NCI-H146 (cell line): Measurements from ENCODE around the gene CFAP100.

Experiments
- DNase-seq: peaks from one replicate; lab custom pipeline; 2025; lab: John Stamatoyannopoulos, UW

The CFAP100 gene

DNA sequence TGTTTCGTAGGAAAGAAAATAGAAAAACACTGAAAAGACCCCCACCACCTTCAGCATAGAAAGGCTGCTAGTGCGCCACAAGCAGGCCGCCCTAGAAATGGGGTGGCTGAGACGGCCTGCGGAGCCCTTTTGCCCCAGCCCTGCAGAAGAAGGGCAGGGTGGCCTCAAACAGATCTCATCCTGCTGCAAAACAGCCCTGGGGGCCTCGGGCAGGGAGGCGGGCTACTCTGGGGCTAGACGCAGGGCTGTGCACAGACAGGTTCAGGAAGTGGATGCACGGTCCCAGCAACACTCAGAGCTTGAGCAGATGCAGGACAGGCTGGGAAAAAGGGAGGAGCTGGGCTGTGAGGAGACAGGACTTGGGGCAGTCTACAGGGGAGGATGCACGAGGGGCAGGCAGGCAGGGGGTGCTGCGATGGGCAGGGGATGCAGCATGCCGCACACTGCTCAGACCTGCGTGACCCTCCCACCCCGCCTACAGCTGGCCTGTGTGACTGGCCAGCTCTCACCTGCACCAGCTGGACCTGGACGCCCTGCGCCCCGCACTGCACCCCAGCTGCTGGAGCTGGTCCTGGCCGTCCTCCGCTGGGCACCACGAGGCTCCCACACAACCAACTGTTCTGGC, 46.7 kb downstream of the CFAP100 start:
- DNase-seq, result no peak

DNA sequence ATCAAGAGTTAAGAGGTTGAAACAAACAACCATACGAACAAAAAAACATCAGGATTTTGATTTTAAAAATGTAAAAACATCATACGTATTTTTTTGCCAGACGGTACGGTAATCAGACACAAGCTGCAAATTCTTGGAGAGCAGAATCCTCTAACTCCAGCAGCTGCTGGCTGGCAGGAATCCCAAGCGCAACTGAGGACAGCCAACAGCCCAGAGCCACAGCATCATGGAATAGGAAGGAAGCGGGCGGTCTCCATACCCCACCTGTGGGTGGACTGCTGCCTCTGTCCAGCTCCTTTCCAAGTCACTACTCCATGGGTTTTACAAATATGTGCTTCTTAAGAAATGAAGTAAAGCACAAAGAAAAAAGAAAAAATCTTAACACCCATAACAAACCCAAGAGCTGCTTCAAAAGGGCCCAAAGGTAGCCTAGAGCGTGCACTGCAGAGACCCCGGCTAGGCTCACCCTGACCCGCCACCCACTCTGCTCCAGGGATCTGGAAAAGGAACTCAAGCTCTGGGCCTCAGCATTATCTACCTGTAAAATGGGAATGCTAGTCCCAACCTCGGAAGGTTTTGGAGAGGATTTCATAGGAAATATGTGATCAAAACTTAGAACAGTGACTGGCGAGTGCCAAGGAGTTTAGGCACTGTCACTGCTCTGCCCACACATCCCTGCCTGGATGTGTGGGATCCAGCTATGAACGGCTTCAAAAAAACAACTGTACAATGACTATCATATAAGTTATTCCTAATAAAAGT, 47.6 kb downstream of the CFAP100 start:
- DNase-seq, result no peak

DNA sequence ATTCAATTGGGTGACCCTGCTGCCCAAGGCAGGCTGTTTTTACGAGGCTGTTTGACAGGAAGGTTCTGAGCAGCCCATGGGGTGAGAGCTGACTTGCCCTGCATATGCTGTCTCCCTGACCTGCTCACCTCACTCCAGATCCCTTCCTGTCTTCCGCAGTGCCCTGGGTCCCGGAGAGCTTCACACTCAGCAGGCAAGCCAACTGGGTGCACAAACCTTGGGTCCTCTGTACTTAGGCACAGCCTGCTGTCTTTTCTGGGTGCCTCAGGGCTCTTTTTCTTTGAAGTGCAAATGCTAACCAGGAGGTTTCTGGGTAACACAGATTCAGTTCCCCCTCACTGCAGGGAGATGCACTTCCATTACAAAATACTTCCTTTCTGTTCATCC, 48.1 kb downstream of the CFAP100 start:
- no peak for DNase-seq

DNA sequence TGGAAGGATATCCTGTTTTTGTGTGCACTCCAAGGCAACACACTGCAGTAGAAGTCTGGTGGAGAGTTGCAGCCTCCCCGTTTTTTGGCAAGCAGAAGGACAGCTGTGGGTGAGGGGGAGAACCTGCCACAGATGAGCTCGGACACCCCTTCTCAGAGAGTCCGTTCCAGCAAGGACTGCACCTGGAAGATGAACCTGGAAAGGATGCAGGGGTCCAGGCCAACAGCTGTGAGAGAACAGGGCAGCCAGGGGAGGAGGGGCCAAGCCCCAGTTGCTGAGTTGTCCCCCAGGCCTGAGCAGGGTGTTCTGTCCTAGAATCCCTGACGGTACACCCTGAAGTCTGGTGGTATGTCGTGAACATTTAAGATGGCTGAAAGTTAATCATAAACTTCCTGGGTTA, 50.8 kb downstream of the CFAP100 start:
- DNase-seq, result no peak

DNA sequence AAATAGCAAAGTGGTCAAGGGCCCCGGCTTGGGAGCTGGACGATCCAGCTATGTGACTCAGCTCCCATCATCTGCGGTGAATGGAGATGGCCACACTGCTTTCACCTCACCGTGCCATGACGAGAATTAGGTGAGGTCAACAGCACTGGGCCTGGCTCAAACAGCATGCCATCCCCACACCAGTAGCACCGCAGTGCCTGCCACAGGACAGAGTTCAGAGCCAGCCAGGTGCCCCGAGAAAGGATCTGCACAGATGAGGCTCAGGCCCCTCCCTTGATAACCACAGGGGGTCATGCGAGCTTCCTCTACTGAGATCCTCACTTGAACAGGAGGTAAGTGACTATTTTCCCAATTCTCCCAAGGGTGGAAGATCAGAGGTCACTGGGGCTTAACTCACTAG, 51.6 kb downstream of the CFAP100 start:
- DNase-seq, result peak; percentile 14

DNA sequence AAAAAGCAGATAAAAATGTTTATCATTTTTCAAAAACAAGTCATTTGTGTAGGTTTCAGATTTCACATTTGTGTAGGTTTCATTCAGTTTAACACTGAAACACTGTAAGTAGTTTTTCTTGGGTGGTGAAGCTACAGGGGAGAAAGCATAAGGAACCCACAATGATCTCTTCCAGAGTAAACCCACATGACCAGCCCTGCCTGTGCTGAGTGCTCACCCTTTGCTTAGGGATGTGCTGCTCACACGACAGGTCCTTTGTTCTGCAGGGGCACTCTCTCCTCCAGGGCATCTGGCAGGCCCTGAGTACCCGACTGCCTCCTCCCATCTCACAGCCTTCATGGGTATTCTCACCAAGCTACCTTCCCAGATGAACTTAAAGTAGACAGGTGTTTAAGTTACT, 52.1 kb downstream of the CFAP100 start:
- peak; percentile 19 for DNase-seq

DNA sequence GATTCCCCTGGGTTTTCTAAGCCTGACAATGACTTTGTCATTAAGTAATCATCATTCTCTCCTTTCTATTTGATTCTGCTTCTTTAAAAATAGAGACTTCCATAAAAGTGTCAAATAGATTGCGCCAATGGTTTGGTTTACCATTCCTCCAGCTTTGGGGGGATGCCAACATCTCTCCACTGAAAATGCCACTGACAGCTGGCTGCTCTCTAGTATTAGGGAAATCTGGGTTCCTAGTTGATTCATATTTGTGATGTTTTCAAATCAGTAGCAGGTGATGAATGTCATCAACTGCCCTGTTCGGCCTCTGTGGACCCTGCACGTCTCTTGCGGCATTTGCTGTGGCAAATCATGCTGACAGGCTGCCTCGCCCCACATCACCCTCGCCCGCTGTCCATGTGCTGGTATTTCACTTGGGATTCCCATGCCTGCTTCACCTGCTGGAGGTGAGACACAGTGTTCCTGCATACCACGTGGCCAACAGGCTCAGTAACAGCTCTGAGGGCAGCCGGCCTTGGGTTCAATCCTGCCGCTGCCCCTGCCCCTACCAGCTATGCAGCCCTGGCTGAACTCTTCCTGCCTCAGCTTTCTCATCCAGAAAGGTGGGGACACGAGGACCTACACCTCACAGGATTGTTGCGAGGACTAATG, 52.9 kb downstream of the CFAP100 start:
- DNase-seq, result no peak

DNA sequence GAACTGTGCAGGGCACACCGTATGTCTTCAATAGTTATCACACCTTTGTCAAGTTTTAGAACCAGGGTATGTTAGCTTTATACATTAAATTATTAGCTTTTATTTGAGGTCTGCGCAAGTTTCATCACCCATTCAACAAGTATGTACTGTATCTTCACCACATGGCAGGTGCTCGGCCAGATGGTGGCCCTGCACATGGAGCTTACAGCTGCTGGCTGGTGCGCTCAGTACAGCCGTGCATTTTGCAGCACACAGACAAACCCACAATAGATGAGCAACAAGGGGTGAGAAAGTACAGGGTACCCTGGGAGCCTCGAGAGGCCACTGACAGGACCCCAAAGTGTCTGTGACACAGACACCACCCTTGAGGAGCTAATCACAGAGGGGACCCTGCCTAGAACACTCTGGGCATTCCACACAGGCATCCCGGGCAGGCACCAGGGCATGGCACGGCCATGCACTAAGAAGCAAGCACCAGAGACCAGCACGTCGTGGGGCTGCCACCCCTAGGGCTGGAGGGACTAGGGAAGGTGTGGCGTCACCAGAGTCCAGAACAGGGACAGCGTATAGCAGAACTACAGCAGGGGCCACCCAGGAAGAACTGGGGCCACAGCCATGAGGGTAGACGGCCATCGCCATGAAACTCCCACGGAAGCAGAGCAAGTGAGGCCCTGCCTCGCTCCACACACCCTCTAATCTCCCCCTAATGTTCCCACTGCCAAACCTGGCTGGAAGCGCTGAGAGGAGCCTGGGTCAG, 53.6 kb downstream of the CFAP100 start:
- no peak for DNase-seq

DNA sequence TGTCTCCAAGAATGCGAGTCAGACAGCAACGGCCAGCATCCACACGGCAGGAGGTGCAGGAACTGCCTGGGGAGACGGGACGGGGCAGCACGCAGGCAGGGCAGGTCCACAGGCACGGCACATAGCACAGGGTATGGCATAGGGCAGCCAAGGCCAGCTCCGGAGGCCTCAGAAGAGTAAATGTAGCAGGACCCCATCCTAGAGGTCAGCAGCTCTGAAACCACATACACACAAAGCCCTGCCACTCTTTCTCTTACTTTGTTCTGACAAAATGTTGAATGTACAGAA, 54.1 kb downstream of the CFAP100 start:
- no peak for DNase-seq

DNA sequence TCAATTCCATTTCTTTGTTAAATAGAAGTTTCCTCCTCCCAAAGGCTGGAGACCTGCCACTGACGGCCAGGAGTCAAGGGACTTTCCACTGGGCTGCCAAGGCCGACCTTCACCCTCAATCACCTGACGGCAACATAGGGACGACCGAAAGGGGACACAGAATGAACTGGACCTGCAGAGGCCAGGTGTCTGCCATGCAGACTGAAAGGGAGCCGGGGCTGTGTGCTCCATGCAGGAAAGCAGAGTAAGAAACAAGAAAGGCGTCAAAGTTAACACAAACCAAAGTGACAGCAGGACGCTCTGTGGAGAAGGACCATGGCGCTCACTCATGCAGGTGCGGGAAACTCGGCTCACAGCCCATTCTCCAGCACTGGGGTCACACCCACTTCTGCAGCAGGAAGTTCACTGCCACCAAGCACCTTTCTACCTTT, 54.9 kb downstream of the CFAP100 start:
- DNase-seq, result no peak

DNA sequence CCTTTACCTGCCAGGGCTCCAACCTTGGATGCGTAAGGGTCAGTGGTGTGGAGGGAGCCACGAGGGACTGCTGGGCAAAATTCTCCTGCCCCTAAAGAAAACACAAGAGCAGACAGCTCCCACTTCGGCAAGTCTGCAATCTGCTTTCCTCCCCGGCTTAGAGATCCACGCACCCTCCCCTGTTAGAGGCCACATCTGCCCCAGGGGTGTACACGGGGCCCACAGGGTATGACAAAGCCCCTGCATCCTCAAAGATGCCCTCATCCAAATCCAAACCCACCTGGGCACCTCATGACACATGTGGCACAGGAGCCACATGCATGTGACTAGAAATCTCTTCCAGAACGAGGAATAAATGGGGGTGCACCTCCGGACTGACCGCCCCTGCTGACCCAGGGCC, 55.5 kb downstream of the CFAP100 start:
- DNase-seq, result no peak

DNA sequence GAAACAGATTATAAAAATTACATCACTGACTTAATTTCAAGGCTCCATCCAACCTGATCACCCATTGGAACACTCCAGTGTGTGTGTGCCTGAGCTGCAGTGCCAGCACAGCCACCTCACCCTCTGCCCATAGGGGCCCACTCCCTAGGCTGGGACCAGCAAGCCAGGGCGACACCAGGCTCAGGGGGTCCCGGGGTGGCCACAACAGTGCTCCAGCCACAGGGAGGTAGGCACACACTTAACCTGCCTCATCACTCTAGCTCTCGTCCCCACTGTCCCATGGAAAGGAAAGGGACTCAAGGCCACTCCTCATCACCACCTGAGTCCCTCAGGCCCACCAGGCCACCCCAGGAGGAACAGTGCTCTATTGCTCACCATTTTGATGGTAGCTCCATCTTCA, 56.0 kb downstream of the CFAP100 start:
- DNase-seq, result no peak

DNA sequence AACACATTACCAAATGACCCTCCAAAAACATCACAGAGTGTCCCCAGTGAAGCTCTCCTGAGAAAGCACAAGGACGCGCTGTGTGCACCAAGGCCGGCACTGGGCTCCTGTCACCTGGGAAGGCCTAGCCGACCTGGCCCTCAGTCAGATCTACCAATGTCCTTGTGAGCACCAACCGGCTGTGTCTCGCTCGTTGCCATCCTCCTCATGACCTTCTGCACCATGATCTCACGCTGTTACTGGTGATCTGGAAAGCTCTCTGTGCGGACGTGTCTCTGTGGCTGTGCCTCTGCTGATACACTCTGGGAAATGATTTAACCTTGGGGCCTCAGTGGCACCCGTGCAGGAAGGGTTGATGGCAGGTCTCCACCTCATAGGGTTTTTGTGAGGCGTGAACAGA, 56.8 kb downstream of the CFAP100 start:
- no peak for DNase-seq

DNA sequence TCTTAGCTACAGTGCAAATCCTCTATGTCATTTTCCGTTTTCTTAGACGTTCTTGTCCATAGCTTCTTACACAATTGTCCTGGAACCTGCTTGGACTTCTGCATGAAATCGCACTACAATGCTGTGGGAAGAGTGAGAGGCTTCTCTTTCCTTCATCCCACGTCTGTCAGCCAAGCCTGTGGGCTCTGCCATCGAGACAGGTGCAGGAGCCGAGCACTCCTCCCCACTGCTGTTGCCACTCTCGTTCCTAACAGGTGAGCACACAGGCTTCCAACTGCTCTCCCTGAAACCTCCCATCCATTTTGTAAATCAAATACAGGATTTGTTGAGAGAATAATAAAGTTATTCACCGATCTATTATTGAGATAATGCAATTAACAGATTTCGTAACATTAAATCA, 57.5 kb downstream of the CFAP100 start:
- DNase-seq, result peak; percentile 34

DNA sequence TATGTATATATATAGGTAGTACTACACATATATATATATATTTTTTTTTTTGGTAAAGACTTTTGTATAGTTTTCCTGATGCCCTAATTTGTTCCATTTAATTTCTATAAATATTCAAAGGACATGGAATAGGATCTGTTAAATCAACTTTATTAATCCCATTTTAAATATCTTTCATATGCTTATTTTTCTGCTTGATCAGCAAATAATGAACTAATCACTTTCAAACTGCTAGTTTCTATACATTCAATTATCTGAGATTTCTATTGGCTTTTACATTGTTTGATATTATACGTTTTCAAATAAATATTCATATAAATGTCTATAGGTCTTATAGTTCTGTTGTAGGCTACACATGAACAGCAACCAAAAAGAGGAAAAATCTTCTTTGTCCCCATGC, 59.3 kb downstream of the CFAP100 start:
- DNase-seq, result no peak

DNA sequence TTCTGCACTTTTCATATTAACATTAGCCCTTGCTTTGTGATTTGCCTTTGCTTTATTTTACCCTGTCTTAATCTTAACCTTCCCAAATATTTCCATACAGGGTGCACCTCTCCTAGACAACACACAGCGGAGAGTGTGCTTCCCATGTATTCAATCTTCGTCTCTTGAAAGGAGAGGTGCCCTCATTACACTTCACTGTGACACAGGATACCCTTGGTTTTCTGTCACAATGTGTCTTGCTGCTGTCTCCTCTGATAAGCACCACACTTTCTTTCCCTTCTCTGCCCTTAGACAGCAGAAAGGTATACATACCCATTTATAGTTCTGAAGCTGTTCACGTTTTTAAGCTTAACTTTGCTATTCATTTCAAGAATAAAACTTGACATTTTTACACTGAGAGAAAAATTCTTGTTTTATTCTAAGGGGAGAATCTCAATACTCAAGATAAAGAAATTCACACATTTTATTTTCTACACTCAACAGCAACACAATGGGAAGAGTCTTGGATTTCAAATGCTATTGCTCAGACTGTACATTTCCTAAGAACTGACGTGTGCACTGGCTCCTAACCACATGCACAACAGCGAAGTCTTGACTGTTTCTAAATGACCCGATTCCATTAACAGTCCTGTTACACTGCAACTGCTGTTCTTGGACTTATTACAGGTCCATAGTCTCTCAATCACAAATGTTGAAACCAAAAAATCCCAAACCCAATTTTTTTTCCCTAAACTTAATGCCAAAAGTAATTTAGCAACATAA, 59.9 kb downstream of the CFAP100 start:
- DNase-seq, result no peak

DNA sequence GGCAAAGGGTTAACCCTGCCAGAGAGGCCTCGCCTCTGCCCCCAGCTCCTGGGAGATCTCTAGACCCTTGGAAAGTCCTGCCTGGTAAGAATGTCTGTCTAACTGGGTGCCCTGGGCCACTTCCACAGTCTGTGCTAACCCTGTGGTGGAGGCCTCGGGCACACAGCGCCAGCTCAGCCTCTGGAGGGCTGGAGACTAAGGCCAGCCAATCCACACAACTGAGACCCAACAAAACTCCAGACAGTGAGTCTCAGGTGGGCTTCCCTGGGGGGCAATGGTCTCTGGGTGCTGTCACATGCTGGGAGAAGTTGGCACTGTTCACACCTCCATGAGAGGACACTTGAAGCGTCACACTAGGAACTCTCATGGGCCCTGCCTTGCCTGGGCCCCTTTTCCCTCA, 61.5 kb downstream of the CFAP100 start:
- no peak for DNase-seq

DNA sequence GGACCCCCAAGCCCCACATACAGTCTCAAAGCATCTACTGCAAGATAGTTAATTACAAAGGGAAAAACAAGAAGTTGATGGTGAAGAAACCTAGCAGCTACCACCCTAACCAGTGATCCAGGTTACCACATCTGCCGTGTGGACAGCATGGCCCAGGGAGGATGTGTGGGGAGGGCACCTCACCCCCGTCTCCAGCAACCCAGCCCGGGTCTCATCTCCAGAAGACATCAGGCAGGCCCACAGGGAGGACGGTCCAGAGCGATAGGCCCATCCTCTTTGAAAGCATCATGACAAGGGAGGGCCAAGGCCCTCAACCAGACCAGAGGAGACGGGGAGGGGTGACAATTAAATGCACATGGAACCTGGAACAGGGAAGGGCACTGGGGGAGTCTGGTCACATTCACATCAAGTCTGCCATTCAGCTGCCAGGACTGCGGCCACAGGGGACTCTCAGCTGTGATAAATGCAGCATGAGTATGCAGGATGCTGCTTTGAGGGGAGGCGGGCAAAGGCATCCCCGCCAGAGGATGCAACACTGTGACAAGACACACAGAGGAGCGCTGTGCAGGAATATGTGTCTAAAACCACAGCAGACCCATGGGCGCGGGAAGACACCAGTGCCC, 62.2 kb downstream of the CFAP100 start:
- DNase-seq, result no peak

DNA sequence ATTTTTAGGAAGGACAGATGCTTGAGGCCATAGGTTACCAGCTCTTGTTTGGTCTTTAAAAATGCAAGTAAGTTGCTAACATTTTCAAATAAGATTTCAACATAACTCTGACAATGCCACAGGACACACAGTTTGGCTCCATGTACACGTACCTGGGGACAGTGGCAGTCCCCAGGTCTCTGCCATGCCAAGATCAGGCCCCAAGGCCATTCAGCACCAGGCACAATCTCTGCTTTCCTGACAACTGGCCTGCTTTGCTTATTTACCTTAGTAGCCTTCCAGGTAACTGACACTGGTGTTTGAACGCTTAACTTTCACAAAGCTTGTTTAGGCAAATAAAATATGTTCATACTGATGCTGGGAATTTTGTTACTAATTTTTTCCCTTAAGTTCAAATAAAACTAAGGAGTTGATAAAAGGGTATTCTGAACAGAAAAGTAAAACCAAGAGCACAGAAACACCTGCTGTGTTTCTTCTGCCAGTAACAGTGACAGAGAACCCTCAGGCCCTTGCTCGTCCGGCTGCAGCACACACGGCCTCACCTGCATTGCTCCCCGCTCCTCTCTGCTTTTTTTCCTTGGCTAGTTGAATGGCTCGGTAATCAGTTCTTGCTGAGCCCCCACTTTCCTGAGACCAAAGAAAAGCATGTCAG, 64.5 kb downstream of the CFAP100 start:
- no peak for DNase-seq

DNA sequence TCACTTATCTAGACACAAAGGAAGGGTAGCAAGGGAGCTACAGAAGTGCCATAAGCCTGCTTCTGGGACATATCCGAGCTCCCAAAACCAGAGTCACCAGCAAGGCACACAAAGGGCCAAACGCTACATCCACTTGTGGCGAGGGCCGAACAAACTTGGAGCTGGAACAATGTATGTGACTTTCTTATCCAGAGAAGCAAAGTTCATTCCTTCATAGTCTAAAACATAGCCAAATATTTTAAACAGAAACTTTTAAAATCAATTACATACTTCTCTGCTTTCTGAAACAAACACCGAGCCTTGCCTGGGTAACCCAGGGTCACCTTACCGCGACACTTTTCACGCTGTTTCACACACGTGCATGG, 65.0 kb downstream of the CFAP100 start:
- DNase-seq, result no peak

DNA sequence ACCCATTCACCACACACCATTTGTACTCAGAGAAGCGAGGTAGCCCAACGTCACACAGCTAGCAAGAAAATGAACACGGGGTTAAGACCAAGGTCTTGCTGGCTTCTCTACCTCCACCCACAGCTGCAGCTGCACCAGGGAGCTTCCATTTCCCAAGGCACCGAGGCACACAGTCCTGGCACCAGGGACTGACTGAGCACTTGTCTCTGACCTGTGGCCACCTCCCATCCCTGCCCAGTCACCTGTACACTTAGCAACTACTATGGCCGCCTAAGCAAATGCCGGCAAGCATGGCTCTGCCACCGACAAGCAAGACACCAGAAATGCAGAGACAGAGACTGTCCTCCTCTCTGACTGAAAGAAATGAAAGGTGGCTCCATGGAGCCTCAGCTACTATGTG, 65.7 kb downstream of the CFAP100 start:
- DNase-seq, result no peak
